NOMO-1 (cell line): ENCODE measurements around the gene TNN.
"Not testable (repeated sequence)": the region's sequence is repeated elsewhere in the genome, so short reads cannot be mapped to it uniquely, and the experiment has no call there.

Experiments
- DNase-seq, 2 experiments: peaks; one replicate each; lab custom pipeline; 2025; ENCODE audit not compliant: unreplicated experiment in 2 of 2; lab: John Stamatoyannopoulos, UW

Gene TNN

GRCh38 chr1:175108331-175108820 is 40.7 kb downstream of the TNN start:
- not testable (repeated sequence) for DNase-seq

- no peak for DNase-seq
Measured at GRCh38 chr1:175114996-175115395, 47.4 kb downstream of the TNN start.

- DNase-seq, result no peak
Measured at GRCh38 chr1:175116210-175116798, 48.7 kb downstream of the TNN start.

GRCh38 chr1:175116903-175117302 is 49.3 kb downstream of the TNN start:
- DNase-seq, result no peak

DNA sequence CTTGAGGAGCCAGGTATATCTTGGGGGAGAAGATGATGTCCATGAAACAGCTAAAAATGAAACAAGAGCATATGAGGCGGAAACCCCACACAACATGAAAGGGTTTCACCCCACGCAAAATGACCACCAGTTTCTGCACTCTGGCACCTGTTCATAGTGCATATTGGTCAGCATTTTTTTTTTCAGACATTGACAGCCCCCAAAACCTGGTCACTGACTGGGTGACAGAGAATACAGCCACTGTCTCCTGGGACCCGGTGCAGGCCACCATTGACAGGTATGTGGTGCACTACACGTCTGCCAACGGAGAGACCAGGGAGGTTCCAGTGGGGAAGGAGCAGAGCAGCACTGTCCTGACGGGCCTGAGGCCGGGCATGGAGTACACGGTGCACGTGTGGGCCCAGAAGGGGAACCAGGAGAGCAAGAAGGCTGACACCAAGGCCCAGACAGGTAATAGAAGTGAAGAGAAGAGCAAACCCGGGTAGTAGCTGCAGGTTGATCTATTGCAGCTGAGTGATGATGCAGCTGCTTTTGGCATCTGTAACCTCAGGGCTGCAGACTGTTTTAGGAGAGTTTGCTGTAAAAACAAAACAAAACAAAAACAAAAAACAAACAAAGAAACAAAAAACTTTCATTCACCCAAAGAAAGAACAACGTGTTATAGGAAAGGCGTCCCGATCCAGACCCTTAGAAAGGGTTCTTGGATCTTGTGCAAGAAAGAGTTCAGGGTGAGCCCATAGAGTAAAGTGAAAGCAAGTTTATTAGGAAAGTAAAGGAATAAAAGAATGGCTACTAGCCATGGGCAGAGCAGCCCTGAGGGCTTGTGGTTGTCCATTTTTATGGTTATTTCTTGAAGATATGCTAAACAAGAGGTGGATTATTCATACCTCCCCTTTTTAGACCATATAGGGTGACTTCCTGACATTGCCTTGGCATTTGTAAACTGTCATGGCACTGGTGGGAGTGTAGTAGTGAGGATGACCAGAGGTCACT is 51.0 kb downstream of the TNN start:
- DNase-seq, result no peak

DNA sequence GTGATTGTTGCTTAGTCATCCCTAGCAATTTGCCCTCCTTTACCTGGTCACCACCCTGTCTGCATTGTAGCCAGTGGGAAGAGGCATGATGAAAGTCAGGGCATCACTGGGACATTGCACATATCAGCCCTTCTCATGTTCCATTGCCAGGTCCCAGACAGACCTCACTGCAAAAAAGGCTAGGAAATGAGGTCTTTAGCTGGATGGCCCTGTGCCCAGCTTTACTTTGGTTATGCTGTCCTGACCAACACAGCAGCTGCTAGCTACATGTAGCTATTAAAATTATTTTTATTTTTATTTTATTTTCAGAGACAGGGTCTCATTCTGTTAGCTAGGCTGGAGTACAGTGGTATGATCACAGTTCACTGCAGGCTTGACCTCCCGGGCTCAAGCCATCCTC is 52.9 kb downstream of the TNN start:
- no peak for DNase-seq

DNA sequence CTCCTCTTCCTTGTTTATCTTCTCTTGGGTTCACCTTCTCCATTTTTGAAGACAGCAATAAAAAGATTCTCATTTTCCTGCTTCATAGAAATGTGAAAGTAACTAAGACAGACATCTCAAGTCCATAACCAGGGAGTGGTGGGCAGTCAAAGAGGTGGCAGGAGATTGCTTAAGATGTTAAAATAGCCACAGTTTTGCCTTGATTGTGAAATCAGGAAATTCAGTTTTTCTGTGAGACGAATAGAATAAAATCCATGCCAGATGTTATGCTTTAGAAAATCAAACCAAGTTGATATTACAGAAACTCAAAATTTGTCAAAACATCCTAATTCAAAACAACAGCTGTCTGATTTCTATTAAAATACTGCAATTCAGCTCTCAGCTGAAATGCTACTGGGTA is 57.2 kb downstream of the TNN start:
- peak; percentile 75 to 79 for DNase-seq

- DNase-seq, result no peak
Measured at GRCh38 chr1:175126347-175126746, 58.7 kb downstream of the TNN start.

DNA sequence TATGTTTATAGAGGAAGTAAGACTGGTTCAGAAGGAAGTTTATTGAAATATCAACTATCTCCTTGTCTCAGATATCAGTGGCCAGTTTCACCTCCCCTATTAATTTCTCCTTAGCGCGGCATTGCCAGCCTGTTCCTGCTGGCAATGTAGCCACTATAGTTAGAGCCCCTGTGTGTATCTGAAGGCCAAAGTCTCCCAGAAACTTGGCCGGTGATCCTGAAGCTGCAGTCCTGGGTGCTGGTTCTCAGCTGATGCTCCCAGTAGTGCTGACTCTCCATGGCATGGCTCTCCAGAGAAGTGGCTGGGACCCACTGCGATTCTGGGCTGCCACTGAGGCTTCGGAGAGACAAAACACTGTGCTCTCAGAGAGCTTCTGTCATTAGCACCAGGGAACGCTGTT is 59.9 kb downstream of the TNN start:
- peak; percentile 5 to 71 for DNase-seq

DNA sequence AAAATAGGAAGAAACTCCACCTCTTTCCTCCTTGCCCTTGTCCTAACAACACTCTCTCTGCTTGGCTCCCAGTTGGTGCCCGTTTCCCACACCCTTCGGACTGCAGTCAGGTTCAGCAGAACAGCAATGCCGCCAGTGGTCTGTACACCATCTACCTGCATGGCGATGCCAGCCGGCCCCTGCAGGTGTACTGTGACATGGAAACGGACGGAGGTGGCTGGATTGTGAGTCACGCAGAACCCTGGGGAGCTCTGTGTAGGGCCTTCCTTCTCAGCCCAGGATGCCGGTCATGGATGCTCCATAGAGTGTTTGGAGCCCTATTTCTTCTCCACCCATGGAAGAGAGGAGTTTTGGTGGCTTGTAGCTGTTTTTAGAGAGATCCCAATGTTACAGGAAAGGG is 60.9 kb downstream of the TNN start:
- DNase-seq, result no peak

GRCh38 chr1:175129182-175129581 is 61.5 kb downstream of the TNN start:
- DNase-seq, result no peak

DNA sequence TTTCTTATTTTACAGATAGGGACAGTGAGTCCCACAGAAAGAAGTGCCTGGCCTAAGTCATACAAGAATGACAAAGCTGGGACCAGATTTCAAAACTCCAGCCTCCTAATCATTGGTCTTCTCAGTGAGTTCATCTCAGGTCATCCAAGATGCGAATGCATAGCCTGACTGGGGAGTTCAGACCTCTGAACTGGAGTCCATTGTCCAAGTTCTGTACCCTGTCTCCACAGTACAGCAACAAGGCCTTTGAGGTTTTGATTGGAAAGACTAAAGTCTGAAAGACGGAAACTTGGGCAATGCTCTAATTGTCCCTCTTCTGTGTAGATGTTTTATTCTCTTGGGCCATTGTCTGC is 62.0 kb downstream of the TNN start:
- peak; percentile 6 to 55 for DNase-seq

DNA sequence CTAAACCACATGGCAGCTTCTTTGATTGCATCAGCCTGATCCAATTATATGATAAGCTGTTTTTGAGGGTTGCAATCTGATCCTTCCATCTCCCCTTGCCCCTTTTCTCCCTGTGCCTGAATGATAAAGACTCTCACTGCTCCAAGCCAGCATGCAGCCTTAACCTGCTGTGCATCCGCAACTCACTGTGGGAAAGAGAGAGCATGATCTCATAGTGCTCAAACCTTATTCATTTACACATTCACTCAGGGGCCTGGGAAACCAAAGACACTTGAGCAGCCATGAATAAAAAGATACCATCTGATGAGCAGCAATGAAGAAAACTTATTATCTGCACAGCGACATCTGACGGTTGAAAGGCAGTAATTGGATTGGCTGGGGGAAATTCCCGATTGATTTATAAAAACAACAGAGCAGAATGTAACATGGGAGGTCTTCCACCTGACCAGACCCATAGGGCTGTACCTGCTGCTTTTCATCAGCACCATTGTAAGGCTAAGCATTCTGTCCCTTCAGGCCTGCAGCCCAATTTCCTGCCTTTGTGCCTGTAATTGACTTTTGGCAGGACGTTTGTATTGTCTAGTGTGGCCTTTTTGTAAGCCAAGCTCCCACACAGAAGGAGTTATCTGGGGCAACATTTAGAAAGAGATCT is 62.5 kb downstream of the TNN start:
- DNase-seq, result no peak

DNA sequence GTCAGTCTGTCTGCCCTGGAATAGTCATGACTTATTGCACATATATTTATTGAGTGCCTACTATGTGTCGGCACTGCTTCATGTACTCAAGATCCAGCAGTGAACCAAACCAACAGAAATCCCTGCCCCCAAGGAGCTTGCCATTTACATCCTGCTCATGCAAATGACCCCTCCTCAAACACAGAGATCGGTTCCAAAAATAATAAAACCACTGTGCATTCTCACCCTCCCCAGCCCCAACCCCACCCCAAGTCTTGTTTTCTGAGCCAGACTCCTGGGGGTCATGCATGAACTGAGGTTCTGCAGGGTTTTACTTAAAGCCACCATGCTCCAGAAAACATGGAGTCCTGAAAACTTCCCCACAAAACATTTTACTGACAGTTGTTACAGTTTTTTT is 63.0 kb downstream of the TNN start:
- DNase-seq, result no peak

DNA sequence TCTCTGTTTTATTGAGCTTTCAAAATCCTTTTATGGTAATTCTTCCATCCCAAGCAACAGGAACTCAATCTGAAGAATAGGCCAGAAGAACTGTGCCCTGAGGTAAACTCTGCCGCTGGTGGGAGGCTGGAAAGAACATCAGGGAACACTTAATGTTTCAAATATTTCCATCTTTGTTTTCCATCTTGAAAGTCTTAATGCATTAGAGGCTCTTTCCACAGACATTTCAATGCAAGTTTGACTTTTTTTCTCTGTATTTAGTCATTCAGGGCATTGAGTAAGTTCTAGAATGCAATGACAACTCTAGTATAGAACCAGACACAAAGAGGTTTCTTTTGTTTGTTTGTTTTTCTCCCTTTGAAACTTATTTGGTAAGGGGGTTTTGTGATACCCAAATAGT is 63.5 kb downstream of the TNN start:
- no peak for DNase-seq

- no peak for DNase-seq
Measured at GRCh38 chr1:175132436-175132835, 64.8 kb downstream of the TNN start.

DNA sequence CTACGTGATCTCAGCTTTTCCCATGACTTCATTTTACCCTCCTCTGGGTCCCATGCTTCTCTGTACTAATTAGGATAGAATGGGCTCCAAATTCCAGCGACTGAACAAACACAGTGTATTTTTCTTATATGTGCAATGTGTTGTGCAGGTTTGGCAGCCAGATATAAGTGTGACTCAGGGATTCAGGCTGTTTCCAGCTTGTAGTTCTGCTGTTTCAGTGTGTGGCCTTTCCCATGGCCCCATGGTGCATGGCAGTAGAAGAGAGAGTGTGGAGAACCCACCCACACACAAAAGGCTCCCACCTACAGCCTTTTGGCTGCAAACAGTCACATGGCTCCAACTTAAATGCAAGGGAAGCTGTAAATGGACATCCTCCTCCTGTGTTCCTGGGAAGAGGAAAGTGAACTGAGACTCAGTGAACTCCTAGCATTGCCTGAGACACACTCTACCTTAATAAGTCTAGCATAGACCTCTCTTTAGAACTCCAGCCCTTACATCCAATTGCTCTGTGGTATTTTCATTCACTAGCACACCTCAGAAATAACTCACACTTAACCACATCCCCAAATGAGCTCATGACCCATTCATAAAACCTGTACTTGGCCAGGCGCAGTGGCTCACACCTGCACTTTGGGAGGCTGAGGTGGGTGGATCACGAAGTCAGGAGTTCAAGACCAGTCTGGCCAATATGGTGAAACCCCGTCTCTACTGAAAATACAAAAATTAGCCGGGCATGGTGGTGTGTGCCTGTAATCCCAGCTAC is 66.2 kb downstream of the TNN start:
- DNase-seq, result no peak

DNA sequence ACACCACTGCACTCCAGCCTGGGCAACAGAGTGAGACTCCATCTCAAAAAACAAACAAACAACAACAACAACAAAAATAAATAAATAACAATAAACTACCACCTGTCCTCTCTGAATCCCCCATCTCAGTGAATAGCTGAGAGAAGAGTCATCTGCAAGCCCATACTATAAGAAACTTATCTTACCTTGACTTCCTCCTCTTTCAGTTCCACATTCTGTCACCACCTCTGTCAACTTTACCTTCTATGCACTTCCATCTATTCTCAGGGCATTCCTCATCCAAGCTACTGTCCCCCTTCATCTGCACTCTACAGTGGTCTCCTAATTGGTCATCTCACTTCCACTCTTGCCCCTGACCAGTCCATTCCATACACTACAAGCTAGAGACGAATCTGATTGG is 66.9 kb downstream of the TNN start:
- no peak for DNase-seq

- DNase-seq, result no peak
Measured at GRCh38 chr1:175136246-175136645, 68.6 kb downstream of the TNN start.

- DNase-seq, result no peak
Measured at GRCh38 chr1:175137369-175137768, 69.7 kb downstream of the TNN start.

GRCh38 chr1:175138579-175138978 is 70.9 kb downstream of the TNN start:
- no peak for DNase-seq
